ENCODE results near the gene TSPEAR.
"Not testable (repeated sequence)": the region's sequence is repeated elsewhere in the genome, so short reads cannot be mapped to it uniquely, and the experiment has no call there.

TSPEAR gene

DNA sequence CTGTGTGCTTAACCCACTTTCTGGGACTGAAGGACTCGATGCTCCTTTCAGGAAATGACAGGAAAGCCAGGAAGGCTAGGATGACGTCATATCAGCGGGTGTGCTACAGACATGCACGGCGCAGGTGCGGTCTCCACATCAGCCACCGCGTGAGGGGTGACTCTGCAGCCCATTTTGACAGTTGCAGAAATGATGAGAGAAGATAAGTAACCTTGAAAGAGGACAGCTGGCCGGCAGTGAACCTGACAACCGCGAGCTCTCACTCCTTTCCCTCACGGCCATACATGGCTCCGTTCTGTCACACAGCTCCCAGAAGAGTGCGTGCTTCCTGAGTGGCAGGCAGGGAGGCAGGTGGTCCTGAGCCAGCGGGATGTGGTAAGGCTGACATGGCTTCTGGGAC lies 129.3 kb downstream of the TSPEAR start:
- no peak for DNase-seq

DNA sequence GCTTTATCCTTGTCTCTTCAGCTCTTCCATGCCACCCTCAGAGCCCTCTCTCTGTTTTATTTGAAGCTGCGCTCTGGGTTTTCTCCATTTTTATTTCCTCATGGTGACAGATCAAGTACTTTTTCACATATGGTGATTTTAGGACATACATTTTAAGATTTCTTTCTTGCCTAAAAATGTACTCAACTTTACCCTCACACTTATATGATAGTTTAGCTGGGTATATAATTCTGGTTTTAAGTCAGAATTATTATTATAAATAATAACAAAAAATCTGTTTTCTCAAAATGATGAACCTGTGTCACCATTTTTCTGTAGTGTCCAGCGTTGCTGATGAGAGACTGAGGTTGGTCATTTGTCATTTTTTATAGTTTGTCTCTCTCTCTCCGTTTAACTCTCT lies 130.2 kb downstream of the TSPEAR start:
- no peak for DNase-seq

DNA sequence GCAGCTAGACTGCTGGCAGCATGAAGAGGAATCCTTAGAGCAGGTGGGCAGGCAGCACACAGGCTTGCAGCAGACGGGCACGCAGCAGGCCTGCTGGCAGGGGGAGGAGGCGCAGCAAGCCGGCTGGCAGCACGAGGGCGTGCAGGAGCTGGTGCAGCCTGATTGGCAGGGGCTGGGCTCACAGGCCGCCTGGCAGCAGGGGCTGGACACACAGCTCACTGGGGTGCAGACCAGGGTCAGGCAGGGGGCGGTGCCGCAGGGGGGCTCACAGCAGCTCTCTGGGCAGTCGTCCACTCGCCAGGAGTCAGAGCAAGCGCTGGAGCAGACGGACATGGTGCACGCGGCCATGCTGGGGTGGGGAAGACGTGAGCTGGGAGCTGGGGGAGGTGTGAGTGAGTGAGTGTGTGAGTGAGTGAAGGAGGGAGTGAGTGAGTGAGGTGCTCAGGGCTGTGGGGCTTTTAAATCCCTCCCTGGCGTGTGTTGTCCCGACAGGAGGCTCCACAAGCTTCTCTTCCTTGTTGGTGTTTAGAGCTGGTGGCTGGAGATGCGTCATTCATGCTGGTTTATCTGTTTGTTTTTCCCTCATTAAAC lies 131.0 kb downstream of the TSPEAR start, which contains the start of gene KRTAP10-5:
KRTAP10-5 (minus strand) TSS at position 374 of the 591 bp plus-strand sequence; CDS start at position 348, 26 bp downstream.
- not testable (repeated sequence) for DNase-seq

DNA sequence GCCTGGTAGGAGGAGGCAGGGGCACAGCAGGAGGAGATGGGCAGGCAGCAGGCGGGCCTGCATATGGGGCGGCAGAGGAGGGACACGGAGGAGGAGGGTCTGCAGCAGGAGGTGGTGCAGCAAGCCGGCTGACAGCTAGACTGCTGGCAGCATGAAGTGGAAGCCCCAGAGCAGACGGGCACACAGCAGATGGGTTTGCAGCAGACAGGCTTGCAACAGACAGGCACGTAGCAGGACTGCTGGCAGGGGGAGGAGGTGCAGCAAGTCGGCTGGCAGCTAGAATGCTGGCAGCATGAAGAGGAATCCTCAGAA lies 131.6 kb downstream of the TSPEAR start:
- DNase-seq = no peak

DNA sequence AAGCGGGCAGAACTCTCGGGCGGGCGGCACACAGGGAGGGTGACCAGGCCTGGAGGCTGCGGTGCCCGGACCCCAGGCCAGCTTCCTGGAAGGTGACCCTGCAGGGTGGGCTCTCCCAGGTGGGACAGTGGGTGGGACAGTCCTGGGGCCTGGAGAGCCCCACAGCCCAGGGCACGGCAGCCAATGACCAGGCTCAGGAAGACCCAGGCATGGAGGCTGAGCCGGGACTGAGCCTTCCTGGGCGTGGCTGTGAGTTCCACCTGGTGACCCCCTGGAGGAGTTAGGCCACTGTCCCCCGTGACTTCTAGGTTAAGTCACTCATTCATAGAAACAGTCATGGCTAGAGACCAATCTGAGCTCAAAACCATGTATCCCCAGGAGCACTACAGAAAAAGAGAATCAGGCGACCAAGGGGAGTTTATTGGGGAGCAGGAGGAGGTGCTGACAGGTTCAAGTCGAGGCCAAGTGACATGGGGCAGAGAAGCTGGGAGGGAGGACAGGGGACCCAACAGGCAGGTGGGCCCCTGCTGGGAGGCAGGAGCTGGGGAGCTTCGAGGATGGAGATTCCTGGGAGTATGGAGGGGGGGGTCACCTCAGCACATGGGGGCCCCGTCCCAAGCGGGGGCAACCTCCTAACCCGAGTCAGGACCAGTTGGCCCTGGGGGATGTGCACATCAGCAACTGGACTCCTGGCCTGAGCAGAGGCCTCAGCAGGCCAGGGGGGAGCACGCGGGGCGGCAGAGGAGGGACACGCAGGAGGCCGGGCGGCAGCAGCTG lies 132.1 kb downstream of the TSPEAR start:
- no peak for DNase-seq

DNA sequence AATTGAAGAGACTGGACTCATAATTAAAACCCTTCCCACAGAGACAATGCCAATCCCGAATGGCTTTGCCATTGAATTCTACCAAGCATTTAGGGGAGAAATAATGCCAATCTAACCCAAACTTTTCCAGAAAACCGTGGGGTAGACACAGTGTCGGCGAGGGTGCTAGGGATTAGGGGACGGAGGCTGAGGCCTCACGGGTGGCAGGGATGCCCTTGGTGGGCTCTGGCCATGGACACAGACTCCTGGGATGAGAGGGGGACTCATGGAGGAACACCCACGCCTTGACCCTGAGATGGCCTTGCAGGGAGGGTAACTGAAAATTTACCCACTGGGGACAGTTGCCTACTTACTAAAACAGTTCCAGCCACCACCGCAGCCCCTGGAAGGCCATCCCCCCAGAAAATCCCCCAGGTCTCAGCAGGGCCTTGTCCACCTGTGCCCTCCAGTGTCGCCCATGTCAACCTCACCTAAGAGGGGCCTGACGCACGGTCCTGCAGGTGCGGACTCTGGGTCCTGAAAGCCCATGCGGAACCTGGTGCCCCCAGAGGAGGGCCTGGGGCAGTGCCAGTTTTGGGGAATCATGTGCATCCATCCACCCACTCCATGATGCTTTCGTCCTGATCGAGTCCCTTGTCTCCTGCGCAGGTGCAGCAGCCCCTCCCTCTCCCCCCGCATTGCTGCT lies 132.9 kb downstream of the TSPEAR start:
- DNase-seq = no peak

DNA sequence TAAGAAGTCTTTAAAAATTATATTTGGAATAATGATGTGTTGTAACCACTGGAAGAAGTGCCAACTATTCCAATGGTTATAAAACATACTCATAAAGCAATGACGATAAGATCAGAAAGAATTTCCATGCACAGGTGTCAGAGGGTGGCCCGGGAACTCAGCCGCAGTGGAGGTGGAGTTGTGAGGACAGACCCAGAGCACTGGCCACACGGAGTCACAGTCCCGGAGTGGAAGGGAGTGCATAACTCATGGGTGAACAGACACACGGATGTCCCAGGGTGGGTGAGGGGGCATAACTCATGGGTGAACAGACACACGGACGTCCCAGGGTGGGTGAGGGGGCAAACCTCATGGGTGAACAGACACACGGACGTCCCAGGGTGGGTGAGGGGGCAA lies 135.3 kb downstream of the TSPEAR start:
- no peak for DNase-seq

DNA sequence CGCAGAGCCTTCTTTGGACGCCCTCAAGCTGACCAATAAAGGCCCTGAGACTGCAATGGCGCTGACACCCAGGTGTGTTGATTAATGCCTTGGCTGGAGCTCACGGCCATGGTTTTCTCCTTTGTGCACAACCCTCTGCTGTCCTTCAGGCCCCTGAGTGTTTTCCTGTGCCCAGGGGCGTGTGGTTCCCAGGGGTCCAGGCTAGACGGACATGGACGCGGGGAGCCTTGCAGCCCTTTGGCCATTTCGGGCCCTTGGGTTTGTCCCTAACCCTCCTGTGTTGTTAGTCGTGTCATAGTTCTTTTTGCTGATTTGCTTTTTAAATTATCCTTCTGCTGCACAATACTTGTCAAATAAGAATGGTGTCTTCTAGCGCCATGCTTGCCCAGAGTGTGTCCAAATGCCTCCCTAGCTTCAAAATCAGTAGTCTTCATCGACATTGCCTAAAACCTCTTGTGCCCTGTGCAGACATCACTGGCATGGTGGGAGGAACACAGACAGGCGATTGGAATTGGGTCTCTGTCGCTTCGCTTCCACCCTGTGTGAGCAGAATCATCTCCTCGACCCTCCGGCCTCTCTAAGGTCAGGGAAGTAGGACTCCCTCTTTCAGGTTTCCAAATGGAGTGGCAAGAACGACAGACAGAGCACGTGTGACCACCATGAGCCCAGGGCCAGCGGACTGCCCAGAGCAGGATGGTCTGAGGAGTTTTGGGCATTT lies 135.9 kb downstream of the TSPEAR start:
- DNase-seq = no peak

DNA sequence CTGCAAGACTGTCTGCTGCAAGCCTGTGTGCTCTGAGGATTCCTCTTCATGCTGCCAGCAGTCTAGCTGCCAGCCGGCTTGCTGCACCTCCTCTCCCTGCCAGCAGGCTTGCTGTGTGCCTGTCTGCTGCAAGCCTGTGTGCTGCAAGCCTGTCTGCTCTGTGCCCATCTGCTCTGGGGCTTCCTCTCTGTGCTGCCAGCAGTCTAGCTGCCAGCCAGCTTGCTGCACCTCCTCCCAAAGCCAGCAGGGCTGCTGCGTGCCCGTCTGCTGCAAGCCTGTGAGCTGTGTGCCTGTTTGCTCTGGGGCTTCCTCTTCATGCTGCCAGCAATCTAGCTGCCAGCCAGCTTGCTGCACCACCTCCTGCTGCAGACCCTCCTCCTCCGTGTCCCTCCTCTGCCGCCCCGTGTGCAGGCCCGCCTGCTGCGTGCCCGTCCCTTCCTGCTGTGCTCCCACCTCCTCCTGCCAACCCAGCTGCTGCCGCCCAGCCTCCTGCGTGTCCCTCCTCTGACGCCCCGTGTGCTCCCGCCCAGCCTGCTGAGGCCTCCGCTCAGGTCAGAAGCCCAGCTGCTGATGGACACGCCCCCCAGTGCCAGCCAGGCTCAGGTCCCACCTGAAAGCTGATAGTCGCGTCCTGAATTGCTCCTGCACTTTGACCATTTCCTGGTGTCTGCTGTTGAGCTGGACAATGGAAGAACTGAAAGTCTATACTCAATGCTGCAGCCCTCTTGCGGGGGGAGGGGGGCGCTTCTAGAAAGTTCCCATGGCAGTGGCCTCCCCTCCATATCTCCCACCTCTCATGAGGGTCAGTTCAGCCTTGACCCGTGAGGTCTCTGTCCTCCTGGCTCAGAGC lies 136.7 kb downstream of the TSPEAR start:
- DNase-seq = no peak

DNA sequence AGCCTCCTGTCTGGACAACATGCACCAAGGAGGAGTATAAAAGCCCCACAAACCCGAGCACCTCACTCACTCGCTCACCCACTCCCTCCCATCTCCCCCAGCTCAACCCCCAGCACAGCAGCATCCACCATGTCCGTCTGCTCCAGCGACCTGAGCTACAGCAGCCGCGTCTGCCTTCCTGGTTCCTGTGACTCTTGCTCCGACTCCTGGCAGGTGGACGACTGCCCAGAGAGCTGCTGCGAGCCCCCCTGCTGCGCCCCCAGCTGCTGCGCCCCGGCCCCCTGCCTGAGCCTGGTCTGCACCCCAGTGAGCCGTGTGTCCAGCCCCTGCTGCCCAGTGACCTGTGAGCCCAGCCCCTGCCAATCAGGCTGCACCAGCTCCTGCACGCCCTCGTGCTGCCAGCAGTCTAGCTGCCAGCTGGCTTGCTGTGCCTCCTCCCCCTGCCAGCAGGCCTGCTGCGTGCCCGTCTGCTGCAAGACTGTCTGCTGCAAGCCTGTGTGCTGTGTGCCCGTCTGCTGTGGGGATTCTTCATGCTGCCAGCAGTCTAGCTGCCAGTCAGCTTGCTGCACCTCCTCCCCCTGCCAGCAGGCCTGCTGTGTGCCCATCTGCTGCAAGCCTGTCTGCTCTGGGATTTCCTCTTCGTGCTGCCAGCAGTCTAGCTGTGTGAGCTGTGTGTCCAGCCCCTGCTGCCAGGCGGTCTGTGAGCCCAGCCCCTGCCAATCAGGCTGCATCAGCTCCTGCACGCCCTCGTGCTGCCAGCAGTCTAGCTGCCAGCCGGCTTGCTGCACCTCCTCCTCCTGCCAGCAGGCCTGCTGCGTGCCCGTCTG lies 137.5 kb downstream of the TSPEAR start, which contains the start of gene KRTAP10-4:
KRTAP10-4 (plus strand) TSS at position 100 of the 827 bp plus-strand sequence; CDS start at position 130, 30 bp downstream.
- DNase-seq = not testable (repeated sequence)

DNA sequence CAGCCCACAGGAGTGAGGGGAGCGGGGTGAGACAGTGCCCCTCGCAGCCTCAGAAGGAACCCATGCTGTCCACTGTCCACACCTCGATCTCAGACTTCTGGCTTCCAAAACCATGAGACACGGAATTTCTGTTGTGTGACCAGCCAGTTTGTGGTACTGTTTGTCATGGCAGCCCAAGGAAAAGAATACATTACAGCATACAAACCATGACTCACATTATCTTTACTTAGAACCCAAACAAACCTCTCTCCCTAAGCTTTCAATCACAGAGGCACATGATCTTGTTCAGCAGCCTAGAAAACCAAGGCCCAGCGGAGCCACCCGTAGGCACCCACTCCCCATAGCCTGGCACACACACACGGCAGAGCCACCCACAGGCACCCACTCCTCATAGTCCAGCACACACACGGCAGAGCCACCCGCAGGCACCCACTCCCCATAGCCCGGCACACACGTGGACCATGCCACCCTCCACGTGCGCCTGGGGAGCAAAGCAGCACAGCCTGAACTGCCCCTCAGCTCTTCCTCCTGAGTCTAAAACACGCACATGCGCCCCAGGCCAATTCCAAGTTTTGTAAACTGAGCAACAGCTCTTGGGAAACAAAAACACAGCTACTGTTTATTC lies 138.3 kb downstream of the TSPEAR start:
- no peak for DNase-seq

DNA sequence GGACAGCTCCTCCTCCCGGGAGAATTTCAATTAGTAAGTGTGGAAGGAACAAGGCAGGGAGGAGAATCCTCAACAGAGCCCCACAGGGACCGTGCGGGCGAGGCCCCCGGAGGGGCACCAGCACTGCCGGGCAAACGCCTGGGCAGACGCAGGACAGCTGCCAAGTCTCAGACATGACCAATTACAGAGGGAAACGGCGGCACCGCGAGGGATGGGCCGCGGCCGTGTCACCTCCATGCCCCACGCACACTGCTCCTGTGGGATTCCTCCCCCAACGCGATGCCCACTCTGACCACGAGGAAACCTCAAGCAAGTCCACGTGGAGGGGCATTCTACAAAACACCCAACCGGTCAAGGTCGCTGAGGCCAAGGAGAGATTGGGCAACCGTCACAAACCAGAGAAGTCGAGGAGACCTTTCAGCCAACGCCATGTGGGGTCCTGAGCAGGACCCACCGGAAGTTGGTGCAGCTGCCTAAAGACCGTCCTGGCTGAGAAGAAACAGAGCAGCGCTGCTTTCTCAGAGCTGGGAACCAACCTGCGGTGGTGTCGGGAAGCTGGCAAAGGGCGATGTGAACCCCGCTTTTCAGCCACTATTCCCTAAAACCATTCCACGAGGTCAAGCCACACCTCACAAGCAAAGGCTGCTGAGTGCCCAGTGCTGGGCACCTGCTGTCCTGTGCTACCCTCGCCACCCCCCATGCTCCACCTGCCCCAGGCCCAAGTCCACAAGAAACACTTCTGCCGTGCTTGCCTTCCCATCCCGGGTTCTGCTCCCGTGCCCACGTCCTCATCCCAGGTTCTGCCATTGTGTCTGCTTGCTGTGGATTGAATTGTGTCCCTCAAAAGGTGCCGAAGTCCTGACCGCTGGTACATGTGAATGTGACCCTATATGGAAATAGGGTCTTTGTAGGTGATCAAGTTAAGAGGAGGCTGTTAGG lies 139.3 kb downstream of the TSPEAR start:
- no peak for DNase-seq

DNA sequence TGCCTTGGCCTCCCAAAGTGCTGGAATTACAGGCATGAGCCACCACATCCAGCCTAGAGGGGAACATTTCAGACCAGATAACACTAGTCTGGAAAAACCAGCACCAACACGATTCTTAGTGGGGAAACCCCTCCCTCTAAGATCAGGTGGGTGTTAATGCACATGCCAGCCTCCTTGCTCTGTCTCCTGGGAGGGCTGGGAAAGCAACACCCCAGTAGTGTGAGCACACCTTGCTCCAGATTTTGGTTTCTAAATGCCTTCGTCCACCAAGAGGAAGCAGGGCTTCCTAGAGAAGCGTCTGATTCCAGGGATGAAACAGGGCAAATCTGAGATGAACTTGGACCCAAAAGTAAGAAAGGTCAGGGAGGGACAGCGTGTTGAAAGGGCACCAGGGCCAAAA lies 140.1 kb downstream of the TSPEAR start:
- DNase-seq = no peak

DNA sequence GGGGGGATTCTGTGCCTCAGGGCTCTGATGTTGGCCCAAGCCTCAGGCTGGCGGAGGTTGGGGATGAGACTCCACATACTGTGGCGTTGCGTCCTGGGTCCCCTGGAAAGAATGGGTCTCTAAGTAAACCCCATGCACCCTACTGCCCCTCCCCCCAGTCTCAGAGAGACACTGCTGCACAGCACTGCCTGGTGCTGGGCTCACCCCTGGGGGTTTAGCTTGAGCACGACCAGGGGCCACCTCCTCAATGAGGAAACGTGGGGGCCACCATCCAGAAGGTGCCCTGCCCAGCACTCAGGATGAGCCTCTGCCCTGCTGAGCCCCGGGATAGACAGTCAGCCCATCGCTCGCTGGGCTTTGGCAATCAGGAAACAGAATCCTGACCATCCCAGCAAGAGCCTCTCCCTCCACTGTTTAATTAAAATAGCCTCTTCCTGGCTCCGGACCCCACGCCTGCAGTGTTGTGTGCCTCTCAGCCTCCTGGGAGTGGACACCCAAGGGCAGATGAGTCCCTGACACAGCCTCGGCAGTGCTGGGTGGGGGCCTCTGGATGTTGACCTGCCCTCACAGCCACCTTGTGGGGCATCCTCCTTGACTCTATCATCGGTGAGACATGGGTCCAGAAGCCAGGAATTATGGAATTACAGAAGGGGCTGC lies 141.4 kb downstream of the TSPEAR start:
- DNase-seq = no peak

DNA sequence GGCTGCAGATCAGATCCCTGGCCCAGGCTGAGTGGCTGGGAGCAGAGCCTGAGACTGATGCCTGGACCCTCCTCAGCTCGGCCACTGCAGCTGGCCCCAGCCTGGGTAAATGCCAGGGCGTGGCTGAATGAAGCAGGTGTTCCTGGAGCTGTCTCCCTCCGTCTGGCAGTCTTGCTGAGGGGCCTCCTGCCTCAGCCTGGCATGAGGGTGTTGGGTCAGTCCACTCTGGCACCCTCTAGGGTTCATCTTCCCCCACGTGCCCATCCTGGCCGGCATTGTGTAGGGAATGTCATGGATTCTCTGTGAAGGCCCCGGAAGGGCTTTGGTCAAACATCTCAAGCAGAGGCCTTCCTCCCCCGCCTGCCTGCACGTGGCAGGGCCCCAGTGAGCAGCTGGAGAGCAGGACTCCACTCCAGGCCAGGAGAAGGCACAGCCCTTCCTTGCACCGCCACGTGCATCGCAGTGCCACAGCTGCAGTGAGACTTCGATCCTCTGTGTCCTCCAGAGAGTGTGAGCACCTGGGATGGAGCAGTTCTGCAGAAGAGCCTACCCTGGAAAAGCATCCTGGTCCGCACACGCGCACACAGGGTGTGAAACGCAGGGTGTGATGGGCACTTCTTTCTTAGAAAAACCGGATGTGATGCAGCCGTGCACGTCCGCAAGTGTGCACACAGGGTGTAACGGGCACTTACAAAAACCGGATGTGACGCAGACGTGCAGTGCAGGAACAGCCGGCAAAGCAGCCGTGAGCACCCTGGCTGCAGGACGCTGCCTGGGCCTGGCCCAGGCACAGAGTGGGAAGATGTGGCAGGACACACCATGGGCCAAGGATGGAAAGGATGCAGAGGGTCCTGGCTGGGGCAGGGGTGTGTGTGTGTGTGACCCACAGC lies 142.5 kb downstream of the TSPEAR start:
- DNase-seq = no peak

DNA sequence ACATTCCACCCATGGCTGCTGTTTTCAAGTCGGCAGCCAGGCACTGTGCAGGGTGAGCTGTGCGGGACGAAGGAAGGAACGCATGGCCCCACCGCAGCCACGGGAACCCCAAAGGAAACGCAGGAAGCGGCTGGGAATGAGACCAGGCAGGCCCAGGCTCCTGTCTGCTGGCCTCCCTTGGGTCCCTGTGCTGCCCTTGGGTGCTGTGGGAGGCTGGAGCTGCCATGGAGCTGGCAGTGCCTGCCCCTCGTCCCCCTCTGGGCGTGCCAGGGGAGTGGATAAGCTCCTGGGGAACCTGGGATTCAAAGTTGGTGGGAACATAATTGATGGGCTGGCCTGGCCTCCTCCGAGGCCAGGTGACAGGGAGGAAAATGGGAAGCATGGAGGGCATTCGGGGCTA lies 143.1 kb downstream of the TSPEAR start:
- no peak for DNase-seq

DNA sequence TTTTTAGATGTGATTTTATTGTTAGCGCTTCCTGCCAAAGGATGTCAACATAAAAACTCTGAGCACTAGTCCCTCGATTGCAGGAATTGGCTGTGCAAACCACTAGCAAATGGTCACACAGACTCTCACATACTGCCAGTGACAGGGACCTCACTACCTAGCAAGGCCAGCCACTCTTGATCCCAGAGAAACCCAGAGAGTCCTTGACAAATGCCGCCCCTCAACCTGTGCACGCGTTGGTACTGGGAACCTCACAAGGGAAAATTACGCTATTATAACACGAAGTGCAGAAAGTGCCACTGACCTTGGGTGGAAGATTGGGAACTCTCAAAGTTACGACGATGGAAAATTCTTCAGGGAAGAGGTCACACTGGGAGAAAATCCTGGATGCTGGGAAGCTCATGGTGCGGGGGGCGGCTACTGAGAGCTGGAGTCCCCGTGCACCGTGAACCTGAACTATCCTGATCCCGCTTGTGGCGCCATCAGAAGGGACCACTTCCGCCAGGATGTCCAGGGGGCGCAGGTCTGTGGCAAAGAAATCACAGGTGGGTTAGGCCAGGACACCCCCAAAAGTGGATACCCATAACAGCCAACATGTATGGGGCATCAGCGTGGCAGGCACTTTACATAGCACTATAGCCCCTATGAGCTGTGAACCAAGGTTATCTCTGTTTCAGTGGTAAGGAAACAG lies 143.7 kb downstream of the TSPEAR start:
- DNase-seq = no peak

DNA sequence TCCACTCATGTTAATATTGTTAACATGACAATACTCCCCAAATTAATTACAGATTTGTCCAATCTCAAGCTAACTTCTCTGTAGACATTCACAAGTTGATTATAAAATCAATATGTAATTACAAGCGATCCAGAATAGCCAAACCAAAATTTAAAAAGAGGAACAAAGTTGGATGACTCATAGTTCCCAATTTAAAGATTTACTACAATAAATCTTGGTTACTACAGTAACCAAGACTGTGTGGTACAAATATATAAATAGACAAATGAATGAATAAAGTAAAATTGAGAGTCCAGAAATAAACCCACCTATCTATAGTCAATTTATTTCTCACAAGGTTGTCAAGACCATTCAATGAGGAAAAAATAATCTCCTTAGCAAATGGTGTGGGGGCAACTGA lies 145.0 kb downstream of the TSPEAR start:
- DNase-seq = no peak
